GM12801 (cell line): ENCODE measurements around the gene SRD5A1.

Experiments used
- TF ChIP-seq, protein P1 (sequence below): IDR thresholded peaks from one replicate; pipeline ENCODE4 v1.5.1; 2011; ENCODE audit warnings: control low read depth; ENCODE audit not compliant: insufficient read length; ENCODE audit errors: extremely low read depth

SRD5A1 gene

GRCh38 chr5:6705959-6706358 lies 72.7 kb downstream of the SRD5A1 start:
- TF ChIP-seq, protein P1, sequence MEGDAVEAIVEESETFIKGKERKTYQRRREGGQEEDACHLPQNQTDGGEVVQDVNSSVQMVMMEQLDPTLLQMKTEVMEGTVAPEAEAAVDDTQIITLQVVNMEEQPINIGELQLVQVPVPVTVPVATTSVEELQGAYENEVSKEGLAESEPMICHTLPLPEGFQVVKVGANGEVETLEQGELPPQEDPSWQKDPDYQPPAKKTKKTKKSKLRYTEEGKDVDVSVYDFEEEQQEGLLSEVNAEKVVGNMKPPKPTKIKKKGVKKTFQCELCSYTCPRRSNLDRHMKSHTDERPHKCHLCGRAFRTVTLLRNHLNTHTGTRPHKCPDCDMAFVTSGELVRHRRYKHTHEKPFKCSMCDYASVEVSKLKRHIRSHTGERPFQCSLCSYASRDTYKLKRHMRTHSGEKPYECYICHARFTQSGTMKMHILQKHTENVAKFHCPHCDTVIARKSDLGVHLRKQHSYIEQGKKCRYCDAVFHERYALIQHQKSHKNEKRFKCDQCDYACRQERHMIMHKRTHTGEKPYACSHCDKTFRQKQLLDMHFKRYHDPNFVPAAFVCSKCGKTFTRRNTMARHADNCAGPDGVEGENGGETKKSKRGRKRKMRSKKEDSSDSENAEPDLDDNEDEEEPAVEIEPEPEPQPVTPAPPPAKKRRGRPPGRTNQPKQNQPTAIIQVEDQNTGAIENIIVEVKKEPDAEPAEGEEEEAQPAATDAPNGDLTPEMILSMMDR: no peak

DNA sequence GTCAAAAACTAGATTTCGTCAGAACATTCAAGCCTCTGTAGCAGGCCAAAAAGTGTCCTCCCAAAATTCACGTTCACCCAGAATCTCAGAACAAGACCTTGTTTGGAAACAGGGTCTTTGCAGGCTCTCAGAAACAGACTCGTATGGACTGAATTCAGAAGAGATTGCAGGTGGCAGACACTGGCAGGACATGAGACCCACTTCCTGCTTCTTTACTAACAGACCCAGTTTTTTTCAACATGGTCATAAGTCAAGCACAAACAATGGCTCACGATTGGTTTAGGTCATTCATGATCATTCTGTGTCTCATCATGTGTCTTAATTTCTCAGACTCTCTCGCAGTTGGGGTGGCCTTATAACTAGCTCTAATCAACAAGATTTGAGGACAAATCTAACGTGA lies 74.6 kb downstream of the SRD5A1 start:
- TF ChIP-seq, protein P1: no peak

GRCh38 chr5:6708814-6709213 lies 75.6 kb downstream of the SRD5A1 start:
- TF ChIP-seq, protein P1: no peak

GRCh38 chr5:6710070-6710469 lies 76.8 kb downstream of the SRD5A1 start:
- TF ChIP-seq, protein P1: no peak

DNA sequence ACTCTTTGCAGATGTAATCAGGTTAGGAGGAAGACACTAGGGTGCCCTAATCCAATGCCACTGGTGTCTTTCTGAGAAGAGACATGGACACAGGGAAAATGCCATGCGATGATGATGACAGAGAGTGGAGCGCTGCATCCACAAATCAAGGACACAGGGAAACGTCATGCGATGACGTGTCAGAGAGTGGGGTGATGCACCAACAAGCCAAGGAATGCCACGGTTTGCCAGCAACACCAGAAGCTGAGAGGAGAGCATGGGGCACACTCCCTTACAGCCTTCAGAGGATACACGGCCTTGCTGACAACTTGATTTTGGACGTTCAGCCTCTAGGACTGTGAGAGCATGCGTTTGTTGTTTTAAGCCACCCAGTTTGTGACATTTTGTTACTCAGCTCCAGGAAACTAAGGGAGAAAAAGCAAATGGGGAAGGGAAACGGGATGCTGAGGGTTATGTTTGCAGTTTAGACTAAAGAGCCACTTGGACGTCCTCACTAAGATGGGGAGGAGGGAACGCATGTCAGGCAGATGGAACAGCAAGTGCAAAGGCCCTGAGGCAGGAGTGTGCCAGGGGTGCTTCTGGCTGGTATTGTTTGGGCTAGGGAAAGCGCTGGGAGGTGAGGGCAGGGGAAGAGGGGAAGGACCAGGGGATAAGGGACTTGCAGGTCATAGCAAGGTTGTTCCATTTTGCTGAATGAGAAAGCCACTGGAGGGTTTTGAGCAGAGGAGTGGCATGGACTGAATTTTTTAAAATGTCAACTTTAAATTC lies 77.5 kb downstream of the SRD5A1 start:
- TF ChIP-seq, protein P1: no peak

GRCh38 chr5:6711409-6712141 lies 78.3 kb downstream of the SRD5A1 start:
- TF ChIP-seq, protein P1: no peak

DNA sequence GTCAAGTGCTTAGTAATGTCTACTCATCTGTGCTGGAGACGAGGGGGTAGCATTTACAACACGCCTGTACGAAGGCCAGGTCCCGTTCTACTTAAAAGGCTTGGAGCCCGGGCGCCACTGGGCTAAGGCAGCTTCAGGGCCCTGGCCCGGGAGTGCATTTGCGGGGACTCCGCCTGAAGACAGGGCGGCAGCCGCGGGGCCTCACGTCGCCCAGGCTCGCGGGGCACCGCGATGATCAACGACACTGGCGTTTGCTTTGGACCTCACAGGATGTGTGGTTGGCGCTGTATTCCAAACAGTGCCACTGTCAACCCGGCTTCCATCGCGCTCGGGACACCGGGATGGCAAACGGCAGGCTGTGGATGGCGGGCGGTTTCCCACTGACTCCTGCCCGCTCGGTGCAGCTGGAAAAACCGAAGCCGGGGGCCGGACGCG lies 78.9 kb downstream of the SRD5A1 start:
- TF ChIP-seq, protein P1: no peak
